Measurements from ENCODE around the gene METTL6. TPM values are rescaled to one million over a fixed set of nuclear protein-coding genes. Genes with fewer than 3 reads are reported as not detected.
"Not testable (repeated sequence)": the region's sequence is repeated elsewhere in the genome, so short reads cannot be mapped to it uniquely, and the experiment has no call there.

Gene METTL6
- total RNA-seq, 6 donors from 2014 or later, result 10.5 to 20.7 (median 13.9) TPM

DNA sequence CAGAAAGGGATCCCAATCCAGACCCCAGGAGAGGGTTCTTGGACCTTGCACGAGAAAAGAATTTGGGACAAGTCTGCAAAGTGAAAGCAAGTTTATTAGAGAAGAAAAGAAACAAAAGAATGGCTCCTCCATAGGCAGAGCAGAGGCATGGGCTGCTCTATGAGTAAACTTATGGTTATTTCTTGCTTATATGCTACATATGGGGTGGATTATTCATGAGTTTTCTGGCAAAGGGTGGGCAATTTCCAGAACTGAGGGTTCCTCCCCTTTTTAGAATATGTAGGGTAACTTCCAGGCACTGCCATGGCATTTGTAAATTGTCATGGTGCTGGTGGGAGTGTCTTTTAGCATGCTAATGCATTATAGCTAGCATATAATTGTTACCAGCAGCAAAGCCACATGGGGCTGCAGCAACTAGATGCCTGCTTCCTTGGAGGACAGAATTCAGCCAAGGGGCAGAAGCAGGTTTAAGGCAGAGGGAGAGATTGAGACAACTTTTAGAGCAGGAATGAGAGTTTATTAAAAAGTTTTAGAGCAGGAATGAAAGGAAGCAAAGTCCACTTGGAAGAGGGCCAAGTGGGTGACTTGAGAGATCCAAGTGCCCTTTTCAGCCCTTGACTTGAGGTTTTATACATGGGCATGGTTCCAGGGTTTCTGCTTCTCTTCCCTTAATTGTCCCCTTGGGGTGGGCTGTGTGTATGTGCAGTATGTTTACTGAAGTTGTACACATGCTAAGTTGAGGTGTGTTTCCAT lies 41.3 kb downstream of the METTL6 start:
- TF ChIP-seq EP300 (IDR thresholded peaks at IDR 0.05) (peak in 1 of 4 donors; percentile 75), POLR2A (IDR thresholded peaks at IDR 0.05) (no peak)
- ATAC-seq (ENCODE audit: low FRiP score in 2 of 2), result peak; percentile 46 to 90
- WGBS, 2 donors, result 81 to 84% methylated on average over 1 of the region's 1 CpG
- Histone ChIP-seq H3K4me3 (no peak overlapping the region), H3K27me3 (no peaks in the 10 kb centered on the region), H3K27ac (peak overlapping the region in 2 of 4 donors; percentile 47 to 78), H3K9me3 (peaks cover 0 to 14% (median 5%) of the 10 kb centered on the region in 4 donors), H3K4me1 (peaks cover 0 to 21% (median 3%) of the 10 kb centered on the region in 4 donors), H3K36me3 (no peaks in the 10 kb centered on the region)
- DNase-seq, result no peak

DNA sequence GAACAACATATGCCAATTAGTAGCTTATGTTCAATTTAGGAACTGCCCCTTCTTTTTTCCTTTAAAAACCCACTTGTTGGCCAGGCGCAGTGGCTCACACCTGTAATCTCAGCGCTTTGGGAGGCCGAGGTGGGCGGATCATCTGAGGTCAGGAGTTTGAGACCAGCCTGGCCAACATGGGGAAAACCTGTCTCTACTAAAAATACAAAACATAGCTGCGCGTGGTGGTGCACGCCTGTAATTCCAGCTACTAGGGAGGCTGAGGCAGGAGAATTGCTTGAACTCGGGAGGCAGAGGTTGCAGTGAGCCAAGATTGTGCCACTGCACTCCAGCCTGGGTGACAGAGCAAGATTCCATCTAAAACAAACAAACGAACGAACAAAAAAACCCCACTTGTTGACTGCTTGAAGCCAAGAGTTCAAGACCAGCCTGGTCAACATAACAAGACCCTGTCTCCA lies 42.1 kb downstream of the METTL6 start:
- Histone ChIP-seq H3K4me1 (peaks cover 0 to 18% (median 3%) of the 10 kb centered on the region in 4 donors), H3K9me3 (peaks cover 0 to 14% (median 5%) of the 10 kb centered on the region in 4 donors), H3K27ac (peak overlapping the region in 1 of 4 donors; percentile 19)
- 82 to 84% methylated on average over 10 of the region's 10 CpGs for WGBS, 2 donors
- not testable (repeated sequence) for ATAC-seq (ENCODE audit: low FRiP score in 2 of 2); H3K4me3 ChIP-seq; DNase-seq; H3K36me3 ChIP-seq; H3K27me3 ChIP-seq

DNA sequence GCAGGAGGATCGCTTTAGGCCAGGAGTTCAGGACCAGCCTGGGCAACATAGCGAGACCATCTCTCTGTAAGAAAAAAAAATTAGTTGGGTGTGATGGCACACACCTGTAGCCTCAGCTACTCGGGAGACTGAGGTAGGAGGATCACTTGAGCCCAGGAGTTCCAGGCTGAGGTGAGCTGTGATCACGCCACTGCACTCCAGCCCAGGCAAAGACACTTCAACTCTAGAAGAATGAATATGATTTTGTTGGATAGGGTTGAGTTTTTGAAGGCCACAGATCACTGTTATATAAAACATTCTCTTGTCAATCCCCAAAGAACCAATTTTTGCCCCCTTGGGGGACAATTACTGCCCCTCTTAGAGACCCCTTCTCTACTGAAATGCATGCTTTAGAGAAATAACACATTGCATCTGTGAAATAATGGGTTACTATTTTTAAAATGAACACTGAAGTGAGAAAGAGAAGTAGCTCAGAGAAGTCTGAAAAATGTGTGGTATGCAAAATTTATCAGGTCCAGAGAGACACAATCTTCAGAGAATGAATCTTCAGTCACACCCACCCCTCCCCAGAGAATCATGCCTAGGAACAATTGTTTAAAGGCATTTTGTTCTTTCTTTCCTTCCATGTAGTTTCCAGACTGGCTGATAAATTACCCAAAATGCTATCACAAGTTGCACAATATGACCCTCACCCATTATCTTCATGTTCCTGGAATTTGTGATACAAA lies 42.7 kb downstream of the METTL6 start:
- H3K4me1 ChIP-seq, result peaks cover 0 to 16% (median 3%) of the 10 kb centered on the region in 4 donors
- TF ChIP-seq, protein P1, sequence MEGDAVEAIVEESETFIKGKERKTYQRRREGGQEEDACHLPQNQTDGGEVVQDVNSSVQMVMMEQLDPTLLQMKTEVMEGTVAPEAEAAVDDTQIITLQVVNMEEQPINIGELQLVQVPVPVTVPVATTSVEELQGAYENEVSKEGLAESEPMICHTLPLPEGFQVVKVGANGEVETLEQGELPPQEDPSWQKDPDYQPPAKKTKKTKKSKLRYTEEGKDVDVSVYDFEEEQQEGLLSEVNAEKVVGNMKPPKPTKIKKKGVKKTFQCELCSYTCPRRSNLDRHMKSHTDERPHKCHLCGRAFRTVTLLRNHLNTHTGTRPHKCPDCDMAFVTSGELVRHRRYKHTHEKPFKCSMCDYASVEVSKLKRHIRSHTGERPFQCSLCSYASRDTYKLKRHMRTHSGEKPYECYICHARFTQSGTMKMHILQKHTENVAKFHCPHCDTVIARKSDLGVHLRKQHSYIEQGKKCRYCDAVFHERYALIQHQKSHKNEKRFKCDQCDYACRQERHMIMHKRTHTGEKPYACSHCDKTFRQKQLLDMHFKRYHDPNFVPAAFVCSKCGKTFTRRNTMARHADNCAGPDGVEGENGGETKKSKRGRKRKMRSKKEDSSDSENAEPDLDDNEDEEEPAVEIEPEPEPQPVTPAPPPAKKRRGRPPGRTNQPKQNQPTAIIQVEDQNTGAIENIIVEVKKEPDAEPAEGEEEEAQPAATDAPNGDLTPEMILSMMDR (IDR thresholded peaks at IDR 0.05), result no peak
- TF ChIP-seq EP300 (IDR thresholded peaks at IDR 0.05) (no peak), POLR2A (IDR thresholded peaks at IDR 0.05) (no peak), POLR2AphosphoS5 (IDR thresholded peaks at IDR 0.05) (no peak)
- peak in 1 of 2 donors; percentile 36 for ATAC-seq (ENCODE audit: low FRiP score in 2 of 2)
- DNase-seq, result no peak
- peaks cover 0 to 14% (median 5%) of the 10 kb centered on the region in 4 donors for H3K9me3 ChIP-seq
- no peaks in the 10 kb centered on the region for H3K36me3 ChIP-seq
- H3K4me3 ChIP-seq, result no peak overlapping the region
- H3K27ac ChIP-seq, result peak overlapping the region in 1 of 4 donors; percentile 19
- WGBS, 2 donors, result 79 to 88% methylated on average over 4 of the region's 4 CpGs
- H3K27me3 ChIP-seq, result no peaks in the 10 kb centered on the region

DNA sequence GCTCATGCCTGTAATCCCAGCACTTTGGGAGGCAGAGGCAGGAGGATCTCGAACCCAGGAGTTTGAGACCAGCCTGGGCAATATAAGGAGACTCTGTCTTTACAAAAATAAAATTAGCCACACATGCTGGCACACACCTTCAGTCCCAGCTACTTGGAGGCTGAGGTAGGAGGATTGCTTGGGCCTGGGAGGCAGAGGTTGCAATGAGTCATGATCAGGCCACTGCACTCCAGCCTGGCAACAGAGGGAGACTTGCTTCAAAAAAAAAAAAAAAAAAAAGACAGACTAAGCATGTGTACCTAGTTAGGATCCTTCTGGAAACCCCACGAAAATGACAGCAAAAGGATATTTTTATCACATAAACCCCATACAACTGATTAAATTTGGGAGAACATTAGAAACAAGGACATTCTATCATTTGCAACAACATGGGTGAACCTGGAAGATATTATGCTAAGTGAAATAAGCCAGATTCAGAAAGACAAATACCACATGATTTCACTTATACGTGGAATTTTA lies 44.9 kb downstream of the METTL6 start:
- WGBS, 2 donors, result 79 to 83% methylated on average over 3 of the region's 3 CpGs
- Histone ChIP-seq H3K9me3 (peaks cover 0 to 14% (median 5%) of the 10 kb centered on the region in 4 donors), H3K4me3 (no peak overlapping the region), H3K4me1 (peaks cover 4 to 22% (median 8%) of the 10 kb centered on the region in 4 donors), H3K27me3 (no peaks in the 10 kb centered on the region), H3K36me3 (no peaks in the 10 kb centered on the region), H3K27ac (no peak overlapping the region)
- DNase-seq (no peak), ATAC-seq (ENCODE audit: low FRiP score in 2 of 2) (no peak)
- TF ChIP-seq POLR2AphosphoS5 (IDR thresholded peaks at IDR 0.05), result no peak
- TF ChIP-seq EP300 (IDR thresholded peaks at IDR 0.05), result no peak
- TF ChIP-seq, protein P1 (IDR thresholded peaks at IDR 0.05), result no peak
- TF ChIP-seq POLR2A (IDR thresholded peaks at IDR 0.05), result no peak

DNA sequence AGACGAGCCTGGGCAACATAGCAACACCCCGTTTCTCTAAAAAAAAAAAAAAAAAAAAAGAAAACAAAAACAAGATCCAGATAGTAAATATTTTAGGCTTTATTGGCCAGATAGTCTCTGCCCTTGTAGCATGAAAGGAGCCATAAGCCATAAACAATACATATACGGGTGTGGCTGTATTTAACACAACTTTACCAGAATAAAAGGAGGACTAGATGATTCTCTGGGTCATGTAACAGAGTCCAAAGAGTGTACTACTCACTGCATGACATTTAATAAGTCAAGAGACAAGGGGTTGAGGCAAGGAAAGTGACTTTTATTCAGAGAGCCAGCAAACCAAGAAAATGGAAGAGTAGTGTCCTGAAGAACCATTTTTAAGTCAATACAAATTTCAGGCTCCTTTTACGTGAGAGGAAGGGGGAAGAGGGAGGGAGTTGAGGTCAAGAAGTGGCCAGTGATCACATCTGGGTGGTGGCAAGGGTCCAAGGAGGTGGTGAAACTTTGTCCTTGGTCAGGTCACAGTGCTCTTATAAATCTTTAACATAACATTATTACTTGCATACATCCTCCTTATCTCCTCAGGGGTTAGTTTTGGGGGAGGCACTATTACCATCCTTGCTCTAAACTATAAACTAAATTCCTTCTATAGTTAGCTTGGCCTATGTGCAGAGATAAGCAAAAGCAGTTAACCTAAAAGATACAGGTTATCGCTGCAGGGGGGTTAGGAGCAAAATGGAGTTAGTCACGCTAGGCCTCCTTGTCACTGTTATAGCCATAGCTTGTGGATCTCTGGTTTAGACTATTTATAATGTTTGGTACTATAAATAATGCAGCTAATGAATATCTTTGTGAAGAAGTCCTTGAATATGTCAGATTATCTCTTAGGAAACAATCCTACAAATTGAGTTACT lies 46.1 kb downstream of the METTL6 start:
- Histone ChIP-seq H3K4me1 (peaks cover 4 to 15% (median 5%) of the 10 kb centered on the region in 4 donors), H3K27me3 (no peaks in the 10 kb centered on the region), H3K36me3 (no peaks in the 10 kb centered on the region), H3K4me3 (no peak overlapping the region), H3K27ac (no peak overlapping the region), H3K9me3 (peaks cover 0 to 7% (median 3%) of the 10 kb centered on the region in 4 donors)
- ATAC-seq (ENCODE audit: low FRiP score in 2 of 2) (no peak), DNase-seq (no peak)
- TF ChIP-seq, protein P1 (IDR thresholded peaks at IDR 0.05), result no peak
- TF ChIP-seq POLR2A (IDR thresholded peaks at IDR 0.05) (no peak), POLR2AphosphoS5 (IDR thresholded peaks at IDR 0.05) (no peak), EP300 (IDR thresholded peaks at IDR 0.05) (no peak)
- WGBS, 2 donors, result 70 to 71% methylated on average over 6 of the region's 6 CpGs
